H1 (cell line): ENCODE data around the gene AKT1S1. TPM values are rescaled to one million over a fixed set of nuclear protein-coding genes. Genes with fewer than 3 reads are reported as not detected.
A peak's percentile ranks its signal among the peaks of the same experiment; 100 is the strongest.

Source experiments
- CTCF ChIA-PET: fragments of 300-600 bp; sonication (Branson Sonifier 250); formaldehyde crosslinking; loops from one replicate; lab custom pipeline; 2021; ENCODE audit not compliant: partially characterized antibody; lab: Charles Lee
- POLR2A ChIA-PET: fragments of 300-600 bp; sonication (Branson Sonifier 250); formaldehyde crosslinking; loops from one replicate; lab custom pipeline; 2021; ENCODE audit warnings: inconsistent platforms; ENCODE audit not compliant: partially characterized antibody; lab: Charles Lee
- DNase-seq, 2 experiments: peaks; one replicate each; pipeline versions ENCODE4 v3.0.0 to v3.0.0-alpha.2; 2010 to 2022; ENCODE audit warnings: low spot score in 2 of 2, low read depth in 1 of 2, mixed read lengths in 1 of 2
- FAIRE-seq: peaks from 2 replicates; lab custom pipeline; 2011; peaks lifted over from hg19 to GRCh38; lab: Jason Lieb, UNC
- H2AFZ ChIP-seq: 2 replicates; pipeline ENCODE4 v1.8.1; 2012; ENCODE audit warnings: low read length, inconsistent platforms
- H2AK5ac ChIP-seq: 2 replicates; pipeline ENCODE4 v1.6.1; 2013; ENCODE audit warnings: low read depth, low read length
- H2BK120ac ChIP-seq: replicated peaks from 2 replicates; pipeline ENCODE3; 2013; ENCODE audit warnings: low read depth, low read length, inconsistent platforms
- H2BK12ac ChIP-seq: 2 replicates; pipeline ENCODE4 v1.6.1; 2013; ENCODE audit warnings: low read depth, low read length
- H2BK15ac ChIP-seq: 2 replicates; pipeline ENCODE4 v1.6.1; 2013; ENCODE audit warnings: low read length
- H2BK20ac ChIP-seq: 2 replicates; pipeline ENCODE4 v1.6.1; 2013; ENCODE audit warnings: low read length
- H2BK5ac ChIP-seq: 2 replicates; pipeline ENCODE4 v1.6.1; 2013; ENCODE audit warnings: low read depth, low read length
- H3K14ac ChIP-seq: 2 replicates; pipeline ENCODE4 v1.6.1; 2013; ENCODE audit warnings: inconsistent platforms; ENCODE audit not compliant: insufficient read length
- H3K18ac ChIP-seq: 2 replicates; pipeline ENCODE4 v1.6.1; 2013; ENCODE audit warnings: low read length; ENCODE audit errors: extremely low read depth
- H3K23ac ChIP-seq: 2 replicates; pipeline ENCODE4 v1.6.1; 2013; ENCODE audit warnings: inconsistent platforms; ENCODE audit not compliant: insufficient read length
- H3K23me2 ChIP-seq: 2 replicates; pipeline ENCODE4 v1.6.1; 2013; ENCODE audit warnings: low read depth, low read length
- H3K27ac ChIP-seq: 2 replicates; pipeline ENCODE4 v1.6.1; 2011; ENCODE audit warnings: low read depth, low read length, inconsistent platforms
- H3K27me3 ChIP-seq, 4 experiments: replicated peaks in 1 of 4; 1 replicate in 1 of 4; 2 replicates in 3 of 4; pipeline versions ENCODE4 v1.6.1 to v1.8.1; 2011 to 2013; ENCODE audit warnings: low read length in 3 of 4, mild to moderate bottlenecking in 3 of 4, inconsistent platforms in 2 of 4, mixed read lengths in 2 of 4, moderate library complexity in 1 of 4; ENCODE audit not compliant: control insufficient read depth in 3 of 4, insufficient read depth in 3 of 4; ENCODE audit errors: extremely low read depth in 1 of 4
- H3K36me3 ChIP-seq, 4 experiments: 2 replicates each; pipeline versions ENCODE4 v1.6.1 to v1.8.1; 2011 to 2013; ENCODE audit warnings: mild to moderate bottlenecking in 4 of 4, low read length in 3 of 4, moderate library complexity in 2 of 4, control low read depth in 1 of 4, inconsistent platforms in 1 of 4; ENCODE audit not compliant: insufficient read depth in 4 of 4, control insufficient read depth in 2 of 4
- H3K4ac ChIP-seq: replicated peaks from 2 replicates; pipeline ENCODE3; 2013; ENCODE audit warnings: low read length, low read depth, mixed read lengths, inconsistent platforms; ENCODE audit not compliant: insufficient read length
- H3K4me1 ChIP-seq, 4 experiments: replicated peaks in 1 of 4; 1 replicate in 1 of 4; 2 replicates in 3 of 4; pipeline versions ENCODE4 v1.6.1 to v1.8.1; 2011 to 2013; ENCODE audit warnings: low read length in 3 of 4, inconsistent platforms in 2 of 4, mixed read lengths in 1 of 4; ENCODE audit not compliant: insufficient read depth in 4 of 4, control insufficient read depth in 3 of 4
- H3K4me2 ChIP-seq, 2 experiments: 2 replicates each; pipeline versions ENCODE4 v1.6.1 to v1.8.1; 2011 to 2013; ENCODE audit warnings: low read depth in 2 of 2, low read length in 2 of 2, control low read depth in 1 of 2, inconsistent platforms in 1 of 2, mild to moderate bottlenecking in 1 of 2; ENCODE audit not compliant: insufficient read depth in 1 of 2
- H3K4me3 ChIP-seq, 4 experiments: fragments of 200-600, 300-600 bp in 1 of 4; sonication (generic), shearing (Covaris generic), sonication (Bioruptor Twin) in 1 of 4; 2 replicates each; pipeline versions ENCODE4 v1.5.1 to v1.8.1; 2011 to 2016; ENCODE audit warnings: low read length in 4 of 4, low read depth in 3 of 4, control low read depth in 2 of 4, inconsistent platforms in 2 of 4, mild to moderate bottlenecking in 2 of 4, mixed read lengths in 1 of 4, moderate library complexity in 1 of 4; ENCODE audit not compliant: insufficient read depth in 2 of 4; ENCODE audit errors: extremely low read depth in 1 of 4
- H3K56ac ChIP-seq: replicated peaks from 2 replicates; pipeline ENCODE3; 2013; ENCODE audit warnings: low read depth, mild to moderate bottlenecking, mixed read lengths, low read length, inconsistent platforms; ENCODE audit not compliant: insufficient read length
- H3K79me1 ChIP-seq: 2 replicates; pipeline ENCODE4 v1.6.1; 2013; ENCODE audit warnings: low read depth, low read length, control low read depth
- H3K79me2 ChIP-seq, 2 experiments: 2 replicates each; pipeline versions ENCODE4 v1.6.1 to v1.8.1; 2012 to 2013; ENCODE audit warnings: low read length in 2 of 2, mild to moderate bottlenecking in 2 of 2, inconsistent platforms in 1 of 2; ENCODE audit not compliant: insufficient read depth in 2 of 2, control insufficient read depth in 1 of 2
- H3K9ac ChIP-seq, 4 experiments: replicated peaks in 1 of 4; 1 replicate in 1 of 4; 2 replicates in 3 of 4; pipeline versions ENCODE4 v1.6.1 to v1.8.1; 2011 to 2013; ENCODE audit warnings: low read depth in 3 of 4, low read length in 3 of 4, control low read depth in 2 of 4, mild to moderate bottlenecking in 2 of 4, moderate library complexity in 2 of 4, inconsistent platforms in 1 of 4; ENCODE audit errors: extremely low read depth in 1 of 4
- H3K9me3 ChIP-seq, 2 experiments: 2 replicates each; pipeline versions ENCODE4 v1.6.1 to v1.8.1; 2012 to 2013; ENCODE audit warnings: mild to moderate bottlenecking in 2 of 2, moderate library complexity in 2 of 2, control low read depth in 1 of 2, inconsistent platforms in 1 of 2, low read depth in 1 of 2, low read length in 1 of 2, mixed read lengths in 1 of 2; ENCODE audit not compliant: insufficient read depth in 2 of 2
- H4K20me1 ChIP-seq, 2 experiments: replicated peaks in 1 of 2; 2 replicates each; pipeline versions ENCODE3 to v1.8.1; 2011 to 2013; ENCODE audit warnings: inconsistent platforms in 2 of 2, low read length in 2 of 2, mild to moderate bottlenecking in 1 of 2; ENCODE audit not compliant: insufficient read depth in 2 of 2, control insufficient read depth in 1 of 2
- H4K5ac ChIP-seq: 2 replicates; pipeline ENCODE4 v1.6.1; 2013; ENCODE audit warnings: low read length, low read depth, mixed read lengths, inconsistent platforms; ENCODE audit not compliant: insufficient read length
- H4K8ac ChIP-seq: 2 replicates; pipeline ENCODE4 v1.8.0; 2013; ENCODE audit warnings: mild to moderate bottlenecking, moderate library complexity, low read length, inconsistent platforms; ENCODE audit not compliant: insufficient read depth; ENCODE audit errors: extremely low read depth
- H4K91ac ChIP-seq: replicated peaks from 2 replicates; pipeline ENCODE3; 2013; ENCODE audit warnings: low read length, mixed read lengths, inconsistent platforms; ENCODE audit not compliant: insufficient read length
- CHD1 ChIP-seq: IDR thresholded peaks from 2 replicates; pipeline ENCODE4 v1.6.1; 2012; ENCODE audit warnings: low read depth, low read length, improper control_type of control experiment
- EGR1 ChIP-seq: IDR thresholded peaks from 2 replicates; pipeline ENCODE4 v1.6.1; 2011; ENCODE audit warnings: low read depth, low read length, borderline replicate concordance
- EP300 ChIP-seq, 2 experiments: IDR thresholded peaks; 1 replicate in 1 of 2; 2 replicates in 1 of 2; pipeline ENCODE4 v1.6.1; 2011 to 2012; ENCODE audit warnings: low read depth in 2 of 2, low read length in 2 of 2, mild to moderate bottlenecking in 2 of 2, borderline replicate concordance in 1 of 2, inconsistent platforms in 1 of 2, moderate library complexity in 1 of 2
- JUND ChIP-seq: IDR thresholded peaks from 2 replicates; pipeline ENCODE4 v1.6.1; 2011; ENCODE audit warnings: mild to moderate bottlenecking, improper control_type of control experiment, low read length
- MAFK ChIP-seq: IDR thresholded peaks from 2 replicates; pipeline ENCODE4 v1.6.1; 2012; ENCODE audit warnings: low read depth, mild to moderate bottlenecking, improper control_type of control experiment, low read length
- RXRA ChIP-seq: IDR thresholded peaks from 2 replicates; pipeline ENCODE4 v1.6.1; 2011; ENCODE audit warnings: low read depth, mild to moderate bottlenecking, low read length, moderate library complexity; ENCODE audit not compliant: insufficient read depth
- SIRT6 ChIP-seq: IDR thresholded peaks from one replicate; pipeline ENCODE4 v1.7.1; 2012; ENCODE audit warnings: low read length, inconsistent platforms
- SIX5 ChIP-seq: IDR thresholded peaks from 2 replicates; pipeline ENCODE4 v1.6.1; 2011; ENCODE audit warnings: mild to moderate bottlenecking, low read depth, low read length
- SP2 ChIP-seq: IDR thresholded peaks from 2 replicates; pipeline ENCODE4 v1.6.1; 2012; ENCODE audit warnings: mild to moderate bottlenecking, low read length, inconsistent platforms
- SRF ChIP-seq: IDR thresholded peaks from 2 replicates; pipeline ENCODE4 v1.6.1; 2011; ENCODE audit warnings: mild to moderate bottlenecking, low read depth, low read length, moderate library complexity
- WGBS, 2 experiments: shearing (Covaris generic) in 1 of 2; methylation state at CpG; one replicate each; pipeline versions ENCODE4 v1.1.6 to v1.1.7; 2013 to 2015; ENCODE audit warnings: low lambda C conversion rate in 2 of 2, mixed read lengths in 2 of 2, inconsistent platforms in 1 of 2, low coverage in 1 of 2, missing lambda C conversion rate in 1 of 2; ENCODE audit not compliant: insufficient replicate concordance in 2 of 2, insufficient coverage in 1 of 2, insufficient read length in 1 of 2; ENCODE audit errors: extremely low coverage in 1 of 2, missing lambda C conversion rate in 1 of 2; 5-methylcytosine and 5-hydroxymethylcytosine counted together
- polyA plus RNA-seq, 7 experiments: library from polyadenylated mRNA; depleted of rRNA in 3 of 7; stranded (reverse) in 5 of 7; unstranded in 2 of 7; fragments of >200 nt in 5 of 7; fragments of 200-250 nt in 2 of 7; gene quantifications; 1 replicate in 5 of 7; 2 replicates in 1 of 7; 4 replicates in 1 of 7; pipeline versions ENCODE4 v1.2.1 to v1.2.3, GENCODE V29; 2011 to 2013; ENCODE audit warnings: missing spikeins in 2 of 7, mixed read lengths in 2 of 7
- total RNA-seq: library from RNA; stranded (reverse); fragmentation: NEBNext Ultra II Directional; extraction: Animal tissue kit (Norgen Biotek cat#: 25700); gene quantifications from 2 replicates; pipeline ENCODE4 v1.2.1, GENCODE V29; 2021
- TF ChIP-seq, protein P1 (sequence below): IDR thresholded peaks from 2 replicates; pipeline ENCODE4 v1.6.1; 2012; ENCODE audit warnings: low read length, inconsistent platforms

AKT1S1 gene
- total and polyA plus RNA-seq, 2 of the 8 experiments (the other 6 are each of a cell fraction or from before 2014, with no cell fraction given), result 40.7 to 45.9 TPM

DNA sequence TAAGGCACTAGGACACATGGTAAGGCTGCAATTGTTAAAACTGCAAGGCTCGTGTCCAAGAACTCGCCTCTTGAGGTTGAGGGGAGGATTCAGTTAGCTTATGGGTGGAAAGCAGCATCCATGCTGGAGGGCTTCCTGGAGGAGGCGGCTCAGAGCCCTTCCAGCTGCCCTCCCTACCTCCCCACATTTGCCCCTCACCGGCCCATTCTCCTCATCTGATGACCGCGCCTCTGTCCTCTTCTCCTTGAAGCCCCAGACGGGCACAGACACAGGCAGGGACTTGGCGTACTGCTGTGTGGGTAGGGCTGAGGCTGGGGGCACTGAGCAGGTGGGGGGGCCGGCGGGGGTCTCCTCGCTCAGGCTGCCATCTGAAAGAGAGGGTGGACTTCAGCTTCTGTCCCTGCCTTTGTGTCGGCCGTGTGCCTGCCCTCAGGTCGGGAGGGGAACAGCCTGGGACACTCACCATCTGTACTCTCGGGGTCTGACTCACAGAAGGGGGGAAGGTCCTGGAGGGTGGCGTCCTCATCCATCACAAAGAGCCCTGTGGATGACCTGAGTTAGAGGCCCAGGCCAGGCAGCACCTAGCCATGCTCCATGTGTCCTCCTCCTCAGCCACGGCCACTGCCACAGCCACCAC, 5.7 kb downstream of the AKT1S1 start:
- Histone ChIP-seq H4K91ac (no peak overlapping the region), H2BK12ac (no peak overlapping the region), H3K79me1 (peaks cover 12% of the 10 kb centered on the region), H2BK120ac (no peak overlapping the region), H3K27me3 (no peaks in the 10 kb centered on the region), H2BK15ac (no peak overlapping the region), H3K27ac (no peak overlapping the region), H3K4me3 (no peak overlapping the region), H3K79me2 (peaks cover 0 to 21% of the 10 kb centered on the region in 2 experiments; a peak in 2 of 4 replicates), H3K18ac (no peak overlapping the region), H4K8ac (no peak overlapping the region), H3K23me2 (peaks cover 19% of the 10 kb centered on the region), H2BK5ac (no peak overlapping the region; the same call in 1 of the 2 replicates), H3K4ac (no peak overlapping the region), H2BK20ac (no peak overlapping the region), H3K9me3 (no peaks in the 10 kb centered on the region), H4K5ac (no peak overlapping the region), H3K4me1 (peaks cover 0 to 11% (median 6%) of the 10 kb centered on the region in 4 experiments; a peak in 5 of 7 replicates), H3K23ac (no peak overlapping the region), H2AK5ac (0 out of 2 replicates have a peak overlapping the region, but pooled peaks have one; percentile 39), H3K4me2 (no peak overlapping the region), H3K56ac (no peak overlapping the region), H3K9ac (no peak overlapping the region), H2AFZ (no peak overlapping the region), H3K14ac (no peak overlapping the region), H4K20me1 (no peaks in the 10 kb centered on the region), H3K36me3 (no peaks in the 10 kb centered on the region; a peak in 1 of 8 replicates)
- FAIRE-seq, result no peak
- ChIA-PET POLR2A (interaction anchor here (1.0 to 12.4 kb wide), 3 partner anchors 10 to 18 kb away, joined by 3 to 247 read pairs (median 6); partner anchors contain the start of gene PTOV1), CTCF (interaction anchor here (1.2 to 1.3 kb wide), 2 partner anchors 10 to 81 kb away, joined by 3 read pairs; no protein-coding TSS in a partner anchor)
- no peak for DNase-seq
- 88% methylated on average over 15 of the region's 17 CpGs; no CpG with 5 or more reads in 1 of the 2 experiments for WGBS, 2 experiments
- TF ChIP-seq, protein P1, sequence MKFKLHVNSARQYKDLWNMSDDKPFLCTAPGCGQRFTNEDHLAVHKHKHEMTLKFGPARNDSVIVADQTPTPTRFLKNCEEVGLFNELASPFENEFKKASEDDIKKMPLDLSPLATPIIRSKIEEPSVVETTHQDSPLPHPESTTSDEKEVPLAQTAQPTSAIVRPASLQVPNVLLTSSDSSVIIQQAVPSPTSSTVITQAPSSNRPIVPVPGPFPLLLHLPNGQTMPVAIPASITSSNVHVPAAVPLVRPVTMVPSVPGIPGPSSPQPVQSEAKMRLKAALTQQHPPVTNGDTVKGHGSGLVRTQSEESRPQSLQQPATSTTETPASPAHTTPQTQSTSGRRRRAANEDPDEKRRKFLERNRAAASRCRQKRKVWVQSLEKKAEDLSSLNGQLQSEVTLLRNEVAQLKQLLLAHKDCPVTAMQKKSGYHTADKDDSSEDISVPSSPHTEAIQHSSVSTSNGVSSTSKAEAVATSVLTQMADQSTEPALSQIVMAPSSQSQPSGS, result no peak
- TF ChIP-seq SIRT6, result no peak
- TF ChIP-seq SRF, result no peak
- no peak for TF ChIP-seq SIX5
- TF ChIP-seq MAFK, result no peak
- no peak for TF ChIP-seq EP300 (IDR thresholded peaks at IDR 0.05; ENCODE audit: borderline replicate concordance in 1 of 2, low read depth in 2 of 2, low read length in 2 of 2)
- no peak for TF ChIP-seq JUND
- no peak for TF ChIP-seq SP2
- TF ChIP-seq CHD1, result no peak
- no peak for TF ChIP-seq RXRA
- TF ChIP-seq EGR1, result no peak
